HG02943 (cell line): ENCODE measurements around the gene OR2Y1.
"Not testable (repeated sequence)": the region's sequence is repeated elsewhere in the genome, so short reads cannot be mapped to it uniquely, and the experiment has no call there.

ENCODE experiments used
- ATAC-seq: cut with Tn5 transposase; IDR thresholded peaks from one replicate; pipeline ENCODE4 v1.9.1; 2021; ENCODE audit warnings: mild to moderate bottlenecking, low read depth, moderate library complexity; ENCODE audit not compliant: unreplicated experiment

OR2Y1 gene

GRCh38 chr5:180739958-180740357 lies at the start of gene OR2Y1:
Gene OR2Y1 (minus strand): TSS chr5:180740058. CDS start chr5:180740058, 0 bp downstream.
- ATAC-seq = no peak

GRCh38 chr5:180788651-180789410 lies 49.0 kb upstream of the OR2Y1 start:
- not testable (repeated sequence) for ATAC-seq

- ATAC-seq = no peak
These were observed 48.0 kb upstream of the OR2Y1 start for GRCh38 chr5:180787711-180788431.

- no peak for ATAC-seq
These were observed 46.9 kb upstream of the OR2Y1 start for GRCh38 chr5:180786531-180787398.

GRCh38 chr5:180785794-180786221 lies 46.0 kb upstream of the OR2Y1 start:
- ATAC-seq = no peak

GRCh38 chr5:180785121-180785781 lies 45.4 kb upstream of the OR2Y1 start:
- no peak for ATAC-seq

GRCh38 chr5:180784497-180785097 lies 44.7 kb upstream of the OR2Y1 start:
- no peak for ATAC-seq

- no peak for ATAC-seq
These were observed 43.6 kb upstream of the OR2Y1 start for GRCh38 chr5:180783340-180784052.

GRCh38 chr5:180782748-180783147 lies 42.9 kb upstream of the OR2Y1 start:
- ATAC-seq = no peak

GRCh38 chr5:180781900-180782326 lies 42.1 kb upstream of the OR2Y1 start:
- not testable (repeated sequence) for ATAC-seq

- ATAC-seq = no peak
These were observed 40.2 kb upstream of the OR2Y1 start for GRCh38 chr5:180779985-180780610.

GRCh38 chr5:180777475-180777874 lies 37.6 kb upstream of the OR2Y1 start:
- no peak for ATAC-seq

- no peak for ATAC-seq
These were observed 36.5 kb upstream of the OR2Y1 start for GRCh38 chr5:180776376-180776775.

GRCh38 chr5:180775624-180776023 lies 35.8 kb upstream of the OR2Y1 start:
- ATAC-seq = no peak

GRCh38 chr5:180771839-180772238 lies 32.0 kb upstream of the OR2Y1 start:
- no peak for ATAC-seq

GRCh38 chr5:180769821-180770220 lies 30.0 kb upstream of the OR2Y1 start:
- ATAC-seq = no peak

- ATAC-seq = no peak
These were observed 15.7 kb upstream of the OR2Y1 start for GRCh38 chr5:180755601-180756000.

- ATAC-seq = no peak
These were observed 4.4 kb upstream of the OR2Y1 start for GRCh38 chr5:180744253-180744652.

- ATAC-seq = no peak
These were observed 2.9 kb upstream of the OR2Y1 start for GRCh38 chr5:180742727-180743126.
